Neural crest cell (in vitro differentiated cells): ENCODE results near the gene SLC17A6. TPM values are rescaled to one million over a fixed set of nuclear protein-coding genes. Genes with fewer than 3 reads are reported as not detected.

Experiments used
- DNase-seq: peaks from one replicate; pipeline ENCODE4 v3.0.0; 2021; ENCODE audit warnings: low read depth, mixed read lengths, low spot score
- H3K27ac Mint-ChIP-seq: one replicate; pipeline ENCODE4 v1.8.0; 2021; ENCODE audit warnings: mild to moderate bottlenecking, mixed read lengths; ENCODE audit not compliant: unreplicated experiment
- H3K27me3 Mint-ChIP-seq: 2 replicates; pipeline ENCODE4 v1.8.0; 2021; ENCODE audit warnings: low read depth, mild to moderate bottlenecking, mixed read lengths
- H3K36me3 Mint-ChIP-seq: 2 replicates; pipeline ENCODE4 v1.8.0; 2021; ENCODE audit warnings: low read depth, mild to moderate bottlenecking, mixed read lengths
- H3K4me1 Mint-ChIP-seq: 2 replicates; pipeline ENCODE4 v1.8.0; 2021; ENCODE audit warnings: mixed read lengths
- H3K4me3 Mint-ChIP-seq: one replicate; pipeline ENCODE4 v1.8.0; 2021; ENCODE audit warnings: mild to moderate bottlenecking, mixed read lengths
- H3K9me3 Mint-ChIP-seq: 2 replicates; pipeline ENCODE4 v1.8.0; 2021; ENCODE audit warnings: mixed read lengths
- total RNA-seq: library from RNA; stranded (reverse); gene quantifications from 2 replicates; pipeline ENCODE4 v1.2.1, GENCODE V29; 2021
- TF ChIP-seq, protein P1 (sequence below): fragments of 200-600 bp; sonication (generic); conservative IDR thresholded peaks from 2 replicates; pipeline ENCODE4 v1.5.0; 2021; ENCODE audit warnings: antibody characterized with exemption, mild to moderate bottlenecking

SLC17A6 gene
- total RNA-seq, 1 donor from 2014 or later, result 1.8 TPM

DNA sequence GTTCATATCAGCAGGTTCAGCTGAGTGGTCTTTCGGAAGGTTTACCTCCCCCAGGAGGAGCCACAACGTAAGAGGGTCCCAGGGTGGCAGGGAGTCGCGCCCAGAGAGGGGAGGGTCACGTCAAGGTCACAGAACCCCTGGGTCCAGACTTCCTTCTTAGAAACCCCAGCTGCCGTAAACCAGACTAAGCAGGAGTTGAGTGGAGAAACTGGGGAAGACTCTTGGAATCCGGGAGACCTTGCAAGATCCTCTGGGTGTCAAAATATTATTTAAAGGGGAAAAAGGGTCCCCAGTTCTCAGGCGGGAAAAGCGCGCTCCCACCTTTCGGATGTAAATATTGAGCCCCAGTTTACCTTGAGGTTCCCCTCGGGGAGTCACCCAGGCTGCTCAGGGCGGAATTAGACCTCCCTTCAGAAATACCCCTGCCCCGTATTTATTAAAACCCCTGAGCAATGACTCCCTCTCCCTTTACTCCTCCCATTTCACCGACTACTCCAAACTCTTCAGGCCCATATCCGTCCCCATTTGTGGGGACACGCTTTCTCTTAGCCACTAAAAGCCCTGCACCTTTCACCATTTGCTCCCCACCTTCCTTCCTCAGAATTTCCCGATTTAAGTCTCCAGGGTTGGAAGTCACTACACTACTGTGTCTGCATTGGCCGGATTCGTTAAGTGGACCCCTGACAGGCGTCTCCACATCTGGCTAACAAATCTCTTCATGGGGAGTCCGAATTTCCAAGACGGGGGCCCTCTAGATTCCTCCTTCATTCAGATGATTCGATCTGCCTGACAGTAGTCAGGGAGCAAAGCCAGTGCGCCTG, 4.2 kb downstream of the SLC17A6 start:
- H3K9me3 Mint-ChIP-seq, result no peaks in the 10 kb centered on the region
- H3K36me3 Mint-ChIP-seq, result peaks cover 5% of the 10 kb centered on the region
- TF ChIP-seq, protein P1, sequence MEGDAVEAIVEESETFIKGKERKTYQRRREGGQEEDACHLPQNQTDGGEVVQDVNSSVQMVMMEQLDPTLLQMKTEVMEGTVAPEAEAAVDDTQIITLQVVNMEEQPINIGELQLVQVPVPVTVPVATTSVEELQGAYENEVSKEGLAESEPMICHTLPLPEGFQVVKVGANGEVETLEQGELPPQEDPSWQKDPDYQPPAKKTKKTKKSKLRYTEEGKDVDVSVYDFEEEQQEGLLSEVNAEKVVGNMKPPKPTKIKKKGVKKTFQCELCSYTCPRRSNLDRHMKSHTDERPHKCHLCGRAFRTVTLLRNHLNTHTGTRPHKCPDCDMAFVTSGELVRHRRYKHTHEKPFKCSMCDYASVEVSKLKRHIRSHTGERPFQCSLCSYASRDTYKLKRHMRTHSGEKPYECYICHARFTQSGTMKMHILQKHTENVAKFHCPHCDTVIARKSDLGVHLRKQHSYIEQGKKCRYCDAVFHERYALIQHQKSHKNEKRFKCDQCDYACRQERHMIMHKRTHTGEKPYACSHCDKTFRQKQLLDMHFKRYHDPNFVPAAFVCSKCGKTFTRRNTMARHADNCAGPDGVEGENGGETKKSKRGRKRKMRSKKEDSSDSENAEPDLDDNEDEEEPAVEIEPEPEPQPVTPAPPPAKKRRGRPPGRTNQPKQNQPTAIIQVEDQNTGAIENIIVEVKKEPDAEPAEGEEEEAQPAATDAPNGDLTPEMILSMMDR, result no peak
- H3K27ac Mint-ChIP-seq, result no peak overlapping the region
- H3K4me3 Mint-ChIP-seq, result peak overlapping the region; percentile 15
- peaks cover 8% of the 10 kb centered on the region for H3K4me1 Mint-ChIP-seq
- peaks cover 90% of the 10 kb centered on the region for H3K27me3 Mint-ChIP-seq
- DNase-seq, result no peak

GRCh38 chr11:22343032-22343324, 4.8 kb downstream of the SLC17A6 start:
- peaks cover 8% of the 10 kb centered on the region for H3K4me1 Mint-ChIP-seq
- H3K4me3 Mint-ChIP-seq, result no peak overlapping the region
- H3K27me3 Mint-ChIP-seq, result peaks cover 88% of the 10 kb centered on the region
- no peak overlapping the region for H3K27ac Mint-ChIP-seq
- TF ChIP-seq, protein P1, result no peak
- DNase-seq, result no peak
- H3K9me3 Mint-ChIP-seq, result no peaks in the 10 kb centered on the region
- peaks cover 5% of the 10 kb centered on the region for H3K36me3 Mint-ChIP-seq

DNA sequence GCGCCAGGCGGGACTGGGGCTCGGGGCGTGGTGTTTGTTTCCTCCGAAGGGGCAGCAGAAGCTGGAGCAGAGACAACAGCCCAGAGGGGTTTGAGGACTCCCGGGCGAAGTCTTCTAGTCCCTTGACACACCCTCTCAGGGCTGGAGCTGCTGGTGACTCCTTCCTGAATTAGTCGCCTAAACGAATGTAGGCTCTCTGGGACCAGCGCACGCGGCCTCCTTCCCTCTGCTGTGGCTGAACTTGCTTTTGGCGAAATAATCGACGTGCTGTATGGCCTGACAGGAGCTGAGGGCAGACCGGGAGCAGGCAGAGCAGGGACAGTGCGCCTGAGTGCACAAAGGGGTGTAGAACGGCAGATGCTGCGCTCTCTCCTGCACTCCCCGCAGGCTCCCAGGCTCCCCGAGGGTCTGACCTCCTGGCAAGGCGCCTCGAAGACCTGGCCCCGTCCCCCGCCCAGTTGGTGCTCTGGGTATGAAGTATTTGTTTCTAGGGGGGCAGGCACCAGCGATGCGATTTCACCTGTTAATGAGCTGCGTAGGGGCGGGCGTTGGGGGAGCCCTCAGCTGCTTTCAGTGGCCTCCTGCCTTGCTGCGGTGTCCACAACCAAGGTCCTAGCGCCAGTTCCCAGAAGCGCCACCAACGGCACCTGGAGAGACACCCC, 5.3 kb downstream of the SLC17A6 start:
- TF ChIP-seq, protein P1, result no peak
- Mint-ChIP-seq H3K36me3 (peaks cover 5% of the 10 kb centered on the region), H3K9me3 (no peaks in the 10 kb centered on the region), H3K4me3 (no peak overlapping the region), H3K27me3 (peaks cover 88% of the 10 kb centered on the region), H3K4me1 (peaks cover 3% of the 10 kb centered on the region), H3K27ac (no peak overlapping the region)
- DNase-seq, result no peak

DNA sequence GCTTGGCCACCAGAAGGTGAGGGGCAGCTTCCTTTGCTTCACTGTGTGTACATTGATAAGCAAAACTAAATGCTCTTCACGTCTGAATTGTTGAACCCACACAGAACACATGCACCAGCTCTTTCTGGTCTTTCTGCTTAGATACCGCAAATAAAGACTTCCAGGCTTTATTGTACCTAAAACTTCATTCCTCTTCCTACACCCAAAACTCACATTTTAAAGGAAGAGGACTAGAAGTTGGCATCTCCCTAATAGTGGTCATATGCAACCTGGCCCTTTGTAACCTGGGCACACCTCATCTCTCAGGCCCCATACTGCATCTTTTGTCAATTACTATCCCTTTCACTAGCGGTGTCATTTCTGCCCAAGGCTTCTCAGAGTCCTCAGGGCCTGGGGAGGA, 5.9 kb downstream of the SLC17A6 start:
- DNase-seq, result no peak
- H3K36me3 Mint-ChIP-seq, result peaks cover 5% of the 10 kb centered on the region
- no peak overlapping the region for H3K27ac Mint-ChIP-seq
- TF ChIP-seq, protein P1, result no peak
- no peak overlapping the region for H3K4me3 Mint-ChIP-seq
- no peaks in the 10 kb centered on the region for H3K4me1 Mint-ChIP-seq
- no peaks in the 10 kb centered on the region for H3K9me3 Mint-ChIP-seq
- H3K27me3 Mint-ChIP-seq, result peaks cover 88% of the 10 kb centered on the region

- H3K36me3 Mint-ChIP-seq, result no peaks in the 10 kb centered on the region
- no peak for DNase-seq
- no peaks in the 10 kb centered on the region for H3K9me3 Mint-ChIP-seq
- no peak overlapping the region for H3K4me3 Mint-ChIP-seq
- no peaks in the 10 kb centered on the region for H3K4me1 Mint-ChIP-seq
- no peak overlapping the region for H3K27ac Mint-ChIP-seq
- TF ChIP-seq, protein P1, result no peak
- H3K27me3 Mint-ChIP-seq, result peaks cover 80% of the 10 kb centered on the region
These were observed 8.1 kb downstream of the SLC17A6 start for GRCh38 chr11:22346282-22346681.
